Measurements from ENCODE around the gene DPY19L1.

The DPY19L1 gene

GRCh38 chr7:35026150-35026549 lies 11.1 kb downstream of the DPY19L1 start:
- Histone ChIP-seq H3K36me3 (replicated peaks) (no peaks in the 10 kb centered on the region), H3K4me3 (ENCODE audit: low read depth, low read length) (no peak overlapping the region), H3K27me3 (replicated peaks) (no peaks in the 10 kb centered on the region), H3K27ac (no peak overlapping the region)
- in situ Hi-C loops (cut with HindIII; ENCODE audit: low pct_ligation_motif_present, low sequenced_read_pairs) = no loop called here
- DNase-seq = no peak
- no peak for TF ChIP-seq CTCF (IDR thresholded peaks at IDR 0.05; ENCODE audit: low read depth, low read length, missing control alignments)

- Histone ChIP-seq H3K4me3 (ENCODE audit: low read depth, low read length) (no peak overlapping the region), H3K27ac (no peak overlapping the region), H3K36me3 (replicated peaks) (no peaks in the 10 kb centered on the region), H3K27me3 (replicated peaks) (no peaks in the 10 kb centered on the region)
- in situ Hi-C loops (cut with HindIII; ENCODE audit: low pct_ligation_motif_present, low sequenced_read_pairs) = no loop called here
- no peak for DNase-seq
- TF ChIP-seq CTCF (IDR thresholded peaks at IDR 0.05; ENCODE audit: low read depth, low read length, missing control alignments) = no peak
Measured at GRCh38 chr7:35025369-35025870, 11.9 kb downstream of the DPY19L1 start.

GRCh38 chr7:35024298-35024697 lies 13.0 kb downstream of the DPY19L1 start:
- H3K4me3 ChIP-seq (ENCODE audit: low read depth, low read length) = no peak overlapping the region
- no peaks in the 10 kb centered on the region for H3K36me3 ChIP-seq (replicated peaks)
- no peaks in the 10 kb centered on the region for H3K27me3 ChIP-seq (replicated peaks)
- in situ Hi-C loops (cut with HindIII; ENCODE audit: low pct_ligation_motif_present, low sequenced_read_pairs) = no loop called here
- TF ChIP-seq CTCF (IDR thresholded peaks at IDR 0.05; ENCODE audit: low read depth, low read length, missing control alignments) = no peak
- no peak overlapping the region for H3K27ac ChIP-seq
- DNase-seq = no peak

GRCh38 chr7:35022725-35023124 lies 14.6 kb downstream of the DPY19L1 start:
- no peak for TF ChIP-seq CTCF (IDR thresholded peaks at IDR 0.05; ENCODE audit: low read depth, low read length, missing control alignments)

GRCh38 chr7:35021445-35021844 lies 15.8 kb downstream of the DPY19L1 start:
- no peak for DNase-seq
- TF ChIP-seq CTCF (IDR thresholded peaks at IDR 0.05; ENCODE audit: low read depth, low read length, missing control alignments) = no peak
- H3K4me3 ChIP-seq (ENCODE audit: low read depth, low read length) = no peak overlapping the region
- H3K27me3 ChIP-seq (replicated peaks) = no peaks in the 10 kb centered on the region
- no peak overlapping the region for H3K27ac ChIP-seq
- in situ Hi-C loops (cut with HindIII; ENCODE audit: low pct_ligation_motif_present, low sequenced_read_pairs) = no loop called here
- H3K36me3 ChIP-seq (replicated peaks) = no peaks in the 10 kb centered on the region

More at GRCh38 chr7:35022725-35023124, 14.6 kb downstream of the DPY19L1 start:
- in situ Hi-C loops (cut with HindIII; ENCODE audit: low pct_ligation_motif_present, low sequenced_read_pairs) = no loop called here
- H3K36me3 ChIP-seq (replicated peaks) = no peaks in the 10 kb centered on the region
- no peak for DNase-seq
- H3K27ac ChIP-seq = no peak overlapping the region
- no peaks in the 10 kb centered on the region for H3K27me3 ChIP-seq (replicated peaks)
- no peak overlapping the region for H3K4me3 ChIP-seq (ENCODE audit: low read depth, low read length)

GRCh38 chr7:35019801-35020200 lies 17.5 kb downstream of the DPY19L1 start:
- Histone ChIP-seq H3K27ac (no peak overlapping the region), H3K36me3 (replicated peaks) (peaks cover 2% of the 10 kb centered on the region), H3K4me3 (ENCODE audit: low read depth, low read length) (no peak overlapping the region), H3K27me3 (replicated peaks) (no peaks in the 10 kb centered on the region)
- DNase-seq = no peak
- in situ Hi-C loops (cut with HindIII; ENCODE audit: low pct_ligation_motif_present, low sequenced_read_pairs) = no loop called here
- TF ChIP-seq CTCF (IDR thresholded peaks at IDR 0.05; ENCODE audit: low read depth, low read length, missing control alignments) = no peak
